Stimulated activated effector memory CD8-positive, alpha-beta T cell treated with anti-CD3 and anti-CD28 coated beads, Interleukin-12 subunit alpha, Interleukin-12 subunit beta, amount 100 ng/mL, for 72 hours (primary cell): ENCODE results near the gene MGAT2.
A peak's percentile ranks its signal among the peaks of the same experiment; 100 is the strongest.
"Not testable (repeated sequence)": the region's sequence is repeated elsewhere in the genome, so short reads cannot be mapped to it uniquely, and the experiment has no call there.

Experiments used
- ATAC-seq: fragments of 150-1000 bp; cut with Tn5 transposase; 2 replicates; pipeline ENCODE4 v1.10.0; 2021
- DNase-seq, 2 donors: peaks; one replicate each; pipeline ENCODE4 v3.0.0; 2021 to 2022; ENCODE audit warnings: low spot score in 2 of 2
- H3K27ac Mint-ChIP-seq: one replicate; pipeline ENCODE4 v1.8.0; 2022; ENCODE audit warnings: mild to moderate bottlenecking, mixed read lengths
- H3K36me3 Mint-ChIP-seq: one replicate; pipeline ENCODE4 v1.8.0; 2022; ENCODE audit warnings: mild to moderate bottlenecking, mixed read lengths
- H3K4me1 Mint-ChIP-seq: one replicate; pipeline ENCODE4 v1.8.0; 2022; ENCODE audit warnings: mixed read lengths
- H3K4me3 Mint-ChIP-seq: one replicate; pipeline ENCODE4 v1.8.0; 2022; ENCODE audit warnings: mild to moderate bottlenecking, mixed read lengths
- H3K9me3 Mint-ChIP-seq: one replicate; pipeline ENCODE4 v1.8.0; 2022; ENCODE audit warnings: mixed read lengths

Gene MGAT2

DNA sequence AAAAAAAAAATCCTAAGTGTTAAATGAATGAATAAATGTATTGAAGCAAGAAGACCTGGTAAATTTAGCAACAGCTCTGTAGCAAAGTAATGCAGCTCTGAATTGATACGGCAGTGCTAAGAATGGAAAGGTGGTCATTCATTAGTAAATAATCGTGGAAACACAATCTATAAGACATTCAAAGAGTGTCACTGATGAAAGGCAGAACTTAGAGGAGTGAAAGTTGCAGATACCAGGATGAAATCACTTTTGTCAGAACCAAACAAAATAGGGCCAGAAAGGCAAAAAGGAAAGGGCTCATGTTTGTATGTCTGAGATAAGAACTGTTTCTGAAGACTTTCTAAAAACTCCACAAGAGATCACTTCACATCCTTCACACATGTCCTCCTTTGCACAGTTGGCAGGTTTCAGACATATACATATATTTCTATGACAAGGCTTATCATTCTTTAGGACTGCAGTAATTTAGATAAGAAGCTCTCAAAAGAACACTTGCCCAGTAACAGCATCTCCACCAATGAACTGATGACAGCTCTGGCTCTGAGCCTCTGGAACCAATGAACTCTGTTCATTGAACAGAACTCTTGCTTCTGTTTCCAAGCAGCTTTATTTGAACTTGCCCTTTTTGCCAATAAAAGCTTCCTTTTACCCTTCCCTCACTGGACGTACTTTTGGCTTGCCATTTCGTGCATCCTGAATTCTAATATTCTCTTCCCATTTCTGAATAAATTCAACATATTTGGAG, 26.1 kb upstream of the MGAT2 start:
- ATAC-seq (no peak), DNase-seq (no peak)
- peaks cover 18% of the 10 kb centered on the region for H3K36me3 Mint-ChIP-seq
- H3K4me3 Mint-ChIP-seq = no peak overlapping the region
- H3K27ac Mint-ChIP-seq = no peak overlapping the region
- H3K9me3 Mint-ChIP-seq = no peaks in the 10 kb centered on the region
- peaks cover 9% of the 10 kb centered on the region for H3K4me1 Mint-ChIP-seq

DNA sequence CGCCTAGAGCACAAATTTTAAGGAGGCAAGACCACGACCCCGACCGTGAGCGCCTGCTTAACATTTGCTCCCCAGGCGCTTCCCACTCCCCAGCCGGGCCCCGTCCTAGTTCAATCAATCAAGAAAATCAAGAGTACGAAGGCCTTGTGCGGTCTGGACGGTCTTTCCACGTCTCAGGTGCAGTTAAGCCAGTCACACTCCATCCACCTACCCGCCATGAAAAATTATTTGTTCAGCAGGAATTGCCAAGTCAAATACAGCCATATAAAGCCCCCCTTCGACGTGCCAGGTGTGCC, 22.5 kb upstream of the MGAT2 start:
- Mint-ChIP-seq H3K4me1 (peaks cover 17% of the 10 kb centered on the region), H3K9me3 (no peaks in the 10 kb centered on the region), H3K27ac (peak overlapping the region; percentile 99), H3K4me3 (peak overlapping the region; percentile 96), H3K36me3 (peaks cover 48% of the 10 kb centered on the region)
- DNase-seq = no peak
- ATAC-seq = peak; percentile 9

DNA sequence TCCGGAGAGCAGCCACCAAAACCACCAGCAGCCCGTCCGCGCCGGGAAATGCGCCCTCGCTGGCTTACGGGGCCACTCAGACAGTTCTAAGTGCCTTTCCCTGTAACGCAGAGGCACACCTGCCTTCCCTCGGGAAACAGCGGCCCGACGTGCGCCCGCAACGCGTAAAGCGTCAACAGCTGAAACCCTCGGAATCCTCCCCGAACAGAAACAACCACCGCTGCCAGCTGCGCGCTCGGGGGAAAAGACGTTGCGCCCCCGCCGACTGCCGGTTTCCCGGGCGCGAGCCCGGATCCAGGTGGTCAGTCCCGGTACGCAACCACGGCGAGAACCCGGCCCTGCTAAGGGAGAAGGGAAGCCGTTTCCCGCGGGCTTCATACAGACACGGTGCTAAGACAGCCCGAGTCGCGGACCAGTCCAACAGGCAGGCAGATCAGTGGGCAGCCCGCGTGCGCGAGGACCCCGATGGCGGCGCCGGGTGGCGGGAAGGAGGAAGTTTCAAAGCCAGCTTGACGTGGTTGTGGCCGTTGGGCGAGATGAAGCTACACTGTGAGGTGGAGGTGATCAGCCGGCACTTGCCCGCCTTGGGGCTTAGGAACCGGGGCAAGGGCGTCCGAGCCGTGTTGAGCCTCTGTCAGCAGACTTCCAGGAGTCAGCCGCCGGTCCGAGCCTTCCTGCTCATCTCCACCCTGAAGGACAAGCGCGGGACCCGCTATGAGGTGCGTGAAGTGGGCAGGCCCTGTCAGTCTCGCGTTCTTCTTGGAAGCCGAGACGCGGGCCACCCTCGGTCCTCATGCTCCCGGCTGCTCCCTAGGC, 21.9 kb upstream of the MGAT2 start, which contains the start of gene LRR1:
Gene LRR1, plus strand, starts transcription at position 456 of the 816 bp plus-strand sequence. Its CDS starts 81 bp downstream, at position 537.
- peak within 1 kb of the TSS; percentile 96 for H3K4me3 Mint-ChIP-seq
- H3K9me3 Mint-ChIP-seq = no peaks in the 10 kb centered on the region
- DNase-seq (peak; percentile 93 to 97), ATAC-seq (peak; percentile 93)
- H3K27ac Mint-ChIP-seq = peak within 1 kb of the TSS; percentile 99
- peaks cover 53% of the 10 kb centered on the region for H3K36me3 Mint-ChIP-seq
- H3K4me1 Mint-ChIP-seq = peaks cover 17% of the 10 kb centered on the region

DNA sequence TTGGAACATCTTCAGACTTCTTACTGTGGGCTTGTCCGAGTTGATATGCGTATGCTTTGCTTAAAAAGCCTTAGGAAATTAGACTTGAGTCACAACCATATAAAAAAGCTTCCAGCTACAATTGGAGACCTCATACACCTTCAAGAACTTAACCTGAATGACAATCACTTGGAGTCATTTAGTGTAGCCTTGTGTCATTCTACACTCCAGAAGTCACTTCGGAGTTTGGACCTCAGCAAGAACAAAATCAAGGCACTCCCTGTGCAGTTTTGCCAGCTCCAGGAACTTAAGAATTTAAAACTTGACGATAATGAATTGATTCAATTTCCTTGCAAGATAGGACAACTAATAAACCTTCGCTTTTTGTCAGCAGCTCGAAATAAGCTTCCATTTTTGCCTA, 13.0 kb upstream of the MGAT2 start:
- no peaks in the 10 kb centered on the region for H3K9me3 Mint-ChIP-seq
- peaks cover 10% of the 10 kb centered on the region for H3K4me1 Mint-ChIP-seq
- no peak overlapping the region for H3K27ac Mint-ChIP-seq
- no peak for DNase-seq
- no peak overlapping the region for H3K4me3 Mint-ChIP-seq
- H3K36me3 Mint-ChIP-seq = peaks cover 89% of the 10 kb centered on the region
- no peak for ATAC-seq

DNA sequence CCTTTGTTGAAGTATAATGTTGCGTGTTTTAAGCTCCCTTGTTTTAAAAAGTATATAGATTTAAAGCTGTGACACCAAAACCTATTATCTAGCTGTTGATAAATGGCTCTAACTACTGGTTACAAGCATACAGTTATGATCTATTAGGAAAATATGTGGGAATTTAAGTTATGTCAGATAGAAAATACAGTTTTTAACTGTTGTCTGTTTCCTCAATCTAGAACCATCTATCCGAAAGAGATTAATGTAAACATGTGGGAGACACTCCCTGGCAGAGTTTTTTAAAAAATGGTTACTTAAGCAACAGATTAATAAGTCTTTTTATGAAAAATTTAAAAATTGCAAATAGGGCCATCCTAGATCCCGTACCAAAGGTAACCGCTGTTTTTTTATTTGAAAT, 8.3 kb upstream of the MGAT2 start:
- Mint-ChIP-seq H3K9me3 (no peaks in the 10 kb centered on the region), H3K27ac (no peak overlapping the region), H3K4me1 (no peaks in the 10 kb centered on the region), H3K4me3 (no peak overlapping the region), H3K36me3 (peaks cover 88% of the 10 kb centered on the region)
- no peak for ATAC-seq
- no peak for DNase-seq

DNA sequence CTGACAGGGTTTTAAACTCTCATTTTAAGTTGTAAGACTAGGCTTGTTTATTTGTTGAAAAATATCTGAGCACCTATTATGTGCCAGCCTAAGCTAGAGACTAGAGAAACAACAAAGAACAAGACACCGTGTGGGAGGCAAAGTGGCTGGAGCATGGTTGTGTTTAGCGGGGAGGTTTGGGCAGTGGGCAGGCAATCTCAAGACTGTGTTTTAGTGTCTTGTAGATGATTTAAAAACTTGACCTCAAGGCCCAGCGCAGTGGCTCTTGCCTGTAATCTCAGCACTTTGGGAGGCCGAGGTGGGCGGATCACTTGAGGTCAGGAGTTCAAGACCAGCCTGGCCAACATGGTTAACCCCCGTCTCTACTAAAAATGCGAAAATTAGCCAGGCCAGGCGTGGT, 7.9 kb upstream of the MGAT2 start:
- ATAC-seq = no peak
- Mint-ChIP-seq H3K4me3 (no peak overlapping the region), H3K27ac (no peak overlapping the region), H3K4me1 (no peaks in the 10 kb centered on the region), H3K9me3 (no peaks in the 10 kb centered on the region), H3K36me3 (peaks cover 88% of the 10 kb centered on the region)
- no peak for DNase-seq

DNA sequence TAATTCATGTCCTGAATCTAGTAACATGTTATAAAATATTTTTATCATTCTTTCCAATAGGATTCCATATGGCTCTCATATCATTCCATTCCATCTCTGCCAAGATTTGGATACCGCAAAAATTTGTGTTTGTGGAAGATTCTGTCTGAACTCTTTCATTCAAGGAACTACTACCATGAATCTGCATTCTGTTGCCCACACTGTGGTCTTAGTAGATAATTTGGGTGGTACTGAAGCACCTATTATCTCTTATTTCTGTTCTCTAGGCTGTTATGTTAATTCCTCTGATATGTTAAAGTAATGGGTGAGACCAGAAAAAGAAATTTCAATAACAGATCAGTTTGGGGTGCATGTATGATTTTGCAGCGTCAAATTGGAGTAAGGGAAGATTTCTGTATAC, 6.4 kb upstream of the MGAT2 start:
- Mint-ChIP-seq H3K9me3 (no peaks in the 10 kb centered on the region), H3K36me3 (peaks cover 88% of the 10 kb centered on the region), H3K4me3 (no peak overlapping the region), H3K4me1 (peaks cover 12% of the 10 kb centered on the region), H3K27ac (no peak overlapping the region)
- ATAC-seq (no peak), DNase-seq (no peak)

DNA sequence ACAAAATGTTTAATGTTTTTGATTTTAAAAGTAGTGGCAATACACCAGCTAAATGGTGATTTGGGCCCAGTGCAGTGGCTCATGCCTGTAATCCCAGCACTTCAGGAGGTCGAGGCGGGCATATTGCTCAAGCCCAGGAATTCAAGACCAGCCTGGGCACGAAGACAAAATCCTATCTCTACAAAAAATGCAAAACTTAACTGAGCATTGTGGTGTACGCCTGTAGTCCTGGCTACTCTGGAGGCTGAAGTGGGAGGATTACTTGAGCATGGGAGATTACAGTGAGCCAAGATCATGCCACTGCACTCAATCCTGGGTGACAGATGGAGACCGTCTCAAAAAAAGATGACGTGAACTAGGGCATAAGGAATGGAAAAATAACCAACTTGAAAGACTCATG, 4.8 kb upstream of the MGAT2 start:
- Mint-ChIP-seq H3K9me3 (no peaks in the 10 kb centered on the region), H3K4me1 (peaks cover 13% of the 10 kb centered on the region), H3K4me3 (no peak overlapping the region), H3K27ac (peak overlapping the region; percentile 74), H3K36me3 (peaks cover 91% of the 10 kb centered on the region)
- ATAC-seq (no peak), DNase-seq (no peak)

DNA sequence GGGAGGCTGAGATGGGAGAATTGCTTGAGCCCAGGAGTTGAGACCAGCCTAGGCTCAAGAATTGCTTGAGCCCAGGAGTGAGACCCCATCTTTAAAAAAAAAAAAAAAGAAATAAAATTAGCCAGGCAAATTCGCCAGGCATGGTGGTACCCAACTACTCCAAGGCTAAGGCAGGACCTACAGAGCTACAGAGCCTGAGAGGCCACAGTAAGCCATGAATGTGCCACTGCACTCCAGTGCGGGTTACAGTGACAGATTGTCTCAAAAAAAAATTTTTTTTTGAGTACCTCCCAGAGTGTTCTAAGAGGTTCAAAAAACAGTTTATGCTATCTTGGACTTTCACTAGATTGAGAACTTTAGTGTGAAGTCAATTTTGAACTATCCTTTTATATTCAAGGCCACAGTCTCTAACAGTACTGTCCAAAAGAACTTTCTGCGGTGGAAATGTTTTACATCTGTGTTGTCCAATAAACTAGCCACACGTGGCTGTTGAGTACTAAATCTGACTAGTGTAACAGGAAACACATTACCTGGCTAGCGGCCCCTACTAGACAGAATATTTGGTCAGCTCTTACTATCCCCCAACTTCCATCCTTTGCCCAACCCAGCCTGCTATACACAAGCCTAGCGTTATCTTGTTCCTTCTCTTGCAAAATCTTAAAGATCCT, 2.6 kb upstream of the MGAT2 start:
- ATAC-seq = no peak
- Mint-ChIP-seq H3K27ac (peak overlapping the region; percentile 99), H3K36me3 (peaks cover 99% of the 10 kb centered on the region), H3K4me3 (peak overlapping the region; percentile 93), H3K9me3 (no peaks in the 10 kb centered on the region), H3K4me1 (peaks cover 22% of the 10 kb centered on the region)
- peak in 1 of 2 donors; percentile 43 for DNase-seq

DNA sequence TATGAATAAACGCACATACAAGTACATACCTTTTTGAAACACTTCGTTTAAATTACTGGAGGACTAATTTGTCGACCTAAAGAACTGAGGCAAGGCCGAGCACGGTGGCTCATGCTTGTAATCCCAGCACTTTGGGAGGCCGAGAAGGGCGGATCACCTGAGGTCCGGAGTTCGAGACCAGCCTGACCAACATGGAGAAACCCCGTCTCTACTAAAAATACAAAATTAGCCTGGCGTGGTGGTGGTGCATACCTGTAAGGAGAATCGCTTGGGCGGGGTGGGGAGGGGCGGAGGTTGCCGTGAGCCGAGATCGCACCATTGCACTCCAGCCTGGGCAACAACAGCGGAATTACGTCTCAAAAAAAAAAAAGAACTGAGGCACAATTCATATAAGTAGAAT, 1.3 kb upstream of the MGAT2 start:
- peak overlapping the region; percentile 99 for H3K27ac Mint-ChIP-seq
- peaks cover 100% of the 10 kb centered on the region for H3K36me3 Mint-ChIP-seq
- H3K9me3 Mint-ChIP-seq, ATAC-seq: not testable (repeated sequence)
- peak in 1 of 2 donors; percentile 54 for DNase-seq
- peaks cover 27% of the 10 kb centered on the region for H3K4me1 Mint-ChIP-seq
- peak overlapping the region; percentile 93 for H3K4me3 Mint-ChIP-seq

DNA sequence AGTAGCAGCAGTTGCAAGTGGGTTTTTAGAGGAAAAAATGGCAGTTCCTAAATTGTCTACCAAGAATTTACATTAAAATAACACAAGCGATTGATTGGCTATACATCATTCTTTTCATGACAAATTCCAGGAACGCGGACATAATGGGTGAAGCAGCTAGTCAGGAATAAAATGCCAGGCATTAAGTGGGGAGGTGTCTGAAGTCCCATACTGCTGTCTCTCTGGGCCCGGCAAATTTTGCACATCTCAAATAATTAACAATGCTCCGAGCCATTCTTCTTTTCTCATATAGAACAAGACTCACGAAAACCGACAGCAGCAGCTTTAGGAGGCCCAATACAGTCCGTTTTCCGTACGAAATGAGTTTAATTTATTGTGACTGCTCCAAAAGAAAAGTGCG, 869 bp upstream of the MGAT2 start:
- no peak for DNase-seq
- Mint-ChIP-seq H3K36me3 (peaks cover 100% of the 10 kb centered on the region), H3K4me1 (peaks cover 28% of the 10 kb centered on the region), H3K27ac (peak overlapping the region; percentile 99), H3K4me3 (peak overlapping the region; percentile 93), H3K9me3 (no peaks in the 10 kb centered on the region)
- no peak for ATAC-seq

DNA sequence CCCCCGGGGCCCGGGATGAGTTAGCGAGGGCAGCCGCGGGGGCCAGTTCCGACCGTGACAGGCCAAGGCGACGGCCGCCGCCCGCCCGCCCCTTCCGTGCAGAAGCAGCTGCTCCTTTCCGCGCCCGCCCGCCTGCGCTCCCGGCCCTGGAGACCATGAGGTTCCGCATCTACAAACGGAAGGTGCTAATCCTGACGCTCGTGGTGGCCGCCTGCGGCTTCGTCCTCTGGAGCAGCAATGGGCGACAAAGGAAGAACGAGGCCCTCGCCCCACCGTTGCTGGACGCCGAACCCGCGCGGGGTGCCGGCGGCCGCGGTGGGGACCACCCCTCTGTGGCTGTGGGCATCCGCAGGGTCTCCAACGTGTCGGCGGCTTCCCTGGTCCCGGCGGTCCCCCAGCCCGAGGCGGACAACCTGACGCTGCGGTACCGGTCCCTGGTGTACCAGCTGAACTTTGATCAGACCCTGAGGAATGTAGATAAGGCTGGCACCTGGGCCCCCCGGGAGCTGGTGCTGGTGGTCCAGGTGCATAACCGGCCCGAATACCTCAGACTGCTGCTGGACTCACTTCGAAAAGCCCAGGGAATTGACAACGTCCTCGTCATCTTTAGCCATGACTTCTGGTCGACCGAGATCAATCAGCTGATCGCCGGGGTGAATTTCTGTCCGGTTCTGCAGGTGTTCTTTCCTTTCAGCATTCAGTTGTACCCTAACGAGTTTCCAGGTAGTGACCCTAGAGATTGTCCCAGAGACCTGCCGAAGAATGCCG, 699 bp downstream of the MGAT2 start:
- Mint-ChIP-seq H3K36me3 (peaks cover 100% of the 10 kb centered on the region), H3K4me1 (peaks cover 28% of the 10 kb centered on the region), H3K27ac (peak overlapping the region; percentile 99), H3K4me3 (peak overlapping the region; percentile 93), H3K9me3 (no peaks in the 10 kb centered on the region)
- DNase-seq = peak; percentile 47 to 83
- ATAC-seq = peak; percentile 20

DNA sequence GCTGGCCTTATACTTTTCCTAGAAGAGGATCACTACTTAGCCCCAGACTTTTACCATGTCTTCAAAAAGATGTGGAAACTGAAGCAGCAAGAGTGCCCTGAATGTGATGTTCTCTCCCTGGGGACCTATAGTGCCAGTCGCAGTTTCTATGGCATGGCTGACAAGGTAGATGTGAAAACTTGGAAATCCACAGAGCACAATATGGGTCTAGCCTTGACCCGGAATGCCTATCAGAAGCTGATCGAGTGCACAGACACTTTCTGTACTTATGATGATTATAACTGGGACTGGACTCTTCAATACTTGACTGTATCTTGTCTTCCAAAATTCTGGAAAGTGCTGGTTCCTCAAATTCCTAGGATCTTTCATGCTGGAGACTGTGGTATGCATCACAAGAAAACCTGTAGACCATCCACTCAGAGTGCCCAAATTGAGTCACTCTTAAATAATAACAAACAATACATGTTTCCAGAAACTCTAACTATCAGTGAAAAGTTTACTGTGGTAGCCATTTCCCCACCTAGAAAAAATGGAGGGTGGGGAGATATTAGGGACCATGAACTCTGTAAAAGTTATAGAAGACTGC, 1.5 kb downstream of the MGAT2 start:
- peaks cover 28% of the 10 kb centered on the region for H3K4me1 Mint-ChIP-seq
- no peak for ATAC-seq
- H3K9me3 Mint-ChIP-seq = no peaks in the 10 kb centered on the region
- peak overlapping the region; percentile 93 for H3K4me3 Mint-ChIP-seq
- peaks cover 100% of the 10 kb centered on the region for H3K36me3 Mint-ChIP-seq
- H3K27ac Mint-ChIP-seq = peak overlapping the region; percentile 99
- peak in 1 of 2 donors; percentile 50 for DNase-seq

DNA sequence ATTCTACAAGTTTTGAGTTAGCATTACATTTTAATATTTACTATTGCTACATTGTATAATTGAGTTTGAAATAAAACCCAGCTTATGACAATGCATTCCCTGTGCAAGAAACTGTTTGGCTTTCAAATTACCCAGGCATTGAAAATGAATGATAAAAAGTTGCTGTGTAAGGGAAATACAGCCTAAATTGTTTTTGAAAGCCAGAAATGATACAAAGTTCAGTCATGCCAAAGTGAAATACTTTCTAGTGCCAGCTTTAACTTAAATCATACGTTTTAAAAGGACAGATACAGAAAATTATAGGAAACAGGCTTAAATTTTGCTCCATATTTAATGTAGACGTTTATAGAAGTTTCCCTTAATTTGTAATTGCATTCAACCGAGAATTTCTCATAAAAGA, 2.8 kb downstream of the MGAT2 start:
- DNase-seq (no peak), ATAC-seq (no peak)
- H3K36me3 Mint-ChIP-seq = peaks cover 98% of the 10 kb centered on the region
- H3K4me1 Mint-ChIP-seq = peaks cover 24% of the 10 kb centered on the region
- H3K9me3 Mint-ChIP-seq = no peaks in the 10 kb centered on the region
- peak overlapping the region; percentile 93 for H3K4me3 Mint-ChIP-seq
- H3K27ac Mint-ChIP-seq = peak overlapping the region; percentile 79
